Endodermal cell (in vitro differentiated cells): ENCODE measurements around the gene PARP16. TPM values are rescaled to one million over a fixed set of nuclear protein-coding genes. Genes with fewer than 3 reads are reported as not detected.
A peak's percentile ranks its signal among the peaks of the same experiment; 100 is the strongest.

ENCODE experiments used
- DNase-seq: peaks from one replicate; pipeline ENCODE4 v3.0.0-alpha.2; 2017
- H3K27ac ChIP-seq: 2 replicates; pipeline ENCODE4 v1.5.1; 2013; ENCODE audit warnings: mild to moderate bottlenecking, low read depth, low read length, moderate library complexity
- H3K27me3 ChIP-seq: 2 replicates; pipeline ENCODE4 v1.6.1; 2013; ENCODE audit warnings: mild to moderate bottlenecking, low read length, moderate library complexity; ENCODE audit not compliant: insufficient read depth, control insufficient read depth, poor library complexity, severe bottlenecking
- H3K36me3 ChIP-seq: 2 replicates; pipeline ENCODE4 v1.7.0; 2013; ENCODE audit warnings: mild to moderate bottlenecking, low read length, moderate library complexity; ENCODE audit not compliant: control insufficient read depth, insufficient read depth
- H3K4me1 ChIP-seq: one replicate; pipeline ENCODE4 v1.7.0; 2013; ENCODE audit warnings: low read length; ENCODE audit not compliant: control insufficient read depth, insufficient read depth
- H3K4me3 ChIP-seq: 2 replicates; pipeline ENCODE4 v1.5.1; 2013; ENCODE audit warnings: mild to moderate bottlenecking, low read length, moderate library complexity
- H3K9ac ChIP-seq: 2 replicates; pipeline ENCODE4 v1.6.1; 2013; ENCODE audit warnings: mild to moderate bottlenecking, low read length, moderate library complexity; ENCODE audit not compliant: poor library complexity, severe bottlenecking; ENCODE audit errors: extremely low read depth
- H3K9me3 ChIP-seq: 2 replicates; pipeline ENCODE4 v1.6.1; 2013; ENCODE audit warnings: mild to moderate bottlenecking, low read length, moderate library complexity; ENCODE audit not compliant: control insufficient read depth
- H3K27ac Mint-ChIP-seq: 2 replicates; pipeline ENCODE4 v1.8.0; 2020; ENCODE audit warnings: mixed read lengths
- H3K27me3 Mint-ChIP-seq: 2 replicates; pipeline ENCODE4 v1.8.0; 2021; ENCODE audit warnings: mild to moderate bottlenecking, mixed read lengths; ENCODE audit not compliant: insufficient read depth
- H3K36me3 Mint-ChIP-seq: 2 replicates; pipeline ENCODE4 v1.8.0; 2020; ENCODE audit warnings: low read depth, mixed read lengths
- H3K4me1 Mint-ChIP-seq: 2 replicates; pipeline ENCODE4 v1.8.0; 2020; ENCODE audit warnings: mixed read lengths
- H3K4me3 Mint-ChIP-seq: 2 replicates; pipeline ENCODE4 v1.8.0; 2020; ENCODE audit warnings: mild to moderate bottlenecking, moderate library complexity, mixed read lengths
- H3K9me3 Mint-ChIP-seq: 2 replicates; pipeline ENCODE4 v1.8.0; 2020; ENCODE audit warnings: mild to moderate bottlenecking, mixed read lengths
- CTCF ChIP-seq: fragments of 200-600 bp; sonication (generic); conservative IDR thresholded peaks from 2 replicates; pipeline ENCODE4 v1.5.0; 2021; ENCODE audit warnings: antibody characterized with exemption, mild to moderate bottlenecking
- WGBS, 2 experiments: methylation state at CpG; one replicate each; pipeline versions ENCODE4 v1.1.5 to v1.1.7; 2013; ENCODE audit warnings: missing lambda C conversion rate in 2 of 2, mixed read lengths in 1 of 2; ENCODE audit not compliant: insufficient coverage in 1 of 2, insufficient read length in 1 of 2; 5-methylcytosine and 5-hydroxymethylcytosine counted together
- total RNA-seq, 2 donors: library from RNA; stranded (reverse); fragmentation: NEBNext Ultra II Directional in 1 of 2; extraction: Animal tissue kit (Norgen Biotek cat#: 25700) in 1 of 2; gene quantifications; 2 replicates in 1 of 2; 3 replicates in 1 of 2; pipeline ENCODE4 v1.2.1, GENCODE V29; 2021

Gene PARP16
- total RNA-seq, 2 donors from 2014 or later = 4.3 to 11.6 TPM

- Mint-ChIP-seq H3K4me3 (no peak overlapping the region), H3K9me3 (no peaks in the 10 kb centered on the region), H3K4me1 (peaks cover 33% of the 10 kb centered on the region), H3K36me3 (no peaks in the 10 kb centered on the region), H3K27me3 (peaks cover 47% of the 10 kb centered on the region), H3K27ac (no peak overlapping the region)
- no peak overlapping the region for H3K9ac ChIP-seq
- no peaks in the 10 kb centered on the region for H3K27me3 ChIP-seq
- H3K4me3 ChIP-seq = no peak overlapping the region
- no peaks in the 10 kb centered on the region for H3K9me3 ChIP-seq
- no peak for TF ChIP-seq CTCF
- WGBS, 2 experiments = 84 to 88% methylated on average over 14 to 17 of the region's 17 CpGs
- no peaks in the 10 kb centered on the region for H3K36me3 ChIP-seq
- H3K4me1 ChIP-seq = peaks cover 18% of the 10 kb centered on the region
- no peak overlapping the region for H3K27ac ChIP-seq
- DNase-seq = no peak
Observed at GRCh38 chr15:65209701-65210643, 76.7 kb downstream of the PARP16 start.

- Mint-ChIP-seq H3K27me3 (peaks cover 44% of the 10 kb centered on the region), H3K4me1 (peaks cover 33% of the 10 kb centered on the region), H3K9me3 (no peaks in the 10 kb centered on the region), H3K4me3 (no peak overlapping the region), H3K27ac (no peak overlapping the region), H3K36me3 (no peaks in the 10 kb centered on the region)
- Histone ChIP-seq H3K4me3 (no peak overlapping the region), H3K36me3 (no peaks in the 10 kb centered on the region), H3K4me1 (peaks cover 18% of the 10 kb centered on the region), H3K27ac (peak overlapping the region; percentile 67), H3K27me3 (no peaks in the 10 kb centered on the region), H3K9ac (no peak overlapping the region), H3K9me3 (no peaks in the 10 kb centered on the region)
- no peak for TF ChIP-seq CTCF
- WGBS, 2 experiments = 76 to 78% methylated on average over 2 of the region's 2 CpGs
- DNase-seq = no peak
Observed at GRCh38 chr15:65208647-65209046, 78.0 kb downstream of the PARP16 start.

Other genes starting within 250 kb of the PARP16 start
- gene SLC51B, start 241.5 kb downstream of the PARP16 start, total RNA-seq = not detected
- gene RASL12, start 218.9 kb downstream of the PARP16 start, total RNA-seq = 10 to 100 TPM; 27.2 TPM
- gene KBTBD13, start 210.1 kb downstream of the PARP16 start, total RNA-seq = not detected
- 1 to 10 TPM; 3.4 to 4.2 TPM for gene UBAP1L, start 171.7 kb downstream of the PARP16 start, total RNA-seq
- gene PDCD7, start 153.1 kb downstream of the PARP16 start, total RNA-seq = 10 to 100 TPM; 25.4 to 33.1 TPM
- 10 to 100 TPM; 60.5 to 62.7 TPM for gene CLPX, start 101.5 kb downstream of the PARP16 start, total RNA-seq
- under 1 TPM in 1 of 2 donors, not detected in 1; 0.07 TPM for gene CILP, start 75.4 kb downstream of the PARP16 start, total RNA-seq
- not detected for gene RNU5A-1, start 9.2 kb upstream of the PARP16 start, total RNA-seq
- gene RNU5B-1, start 17.8 kb upstream of the PARP16 start, total RNA-seq = 10 to 100 TPM in 1 of 2 donors, not detected in 1; 18.6 TPM
- 10 to 100 TPM in 1 of 2 donors, 1 to 10 TPM in 1; 7.9 to 13.5 TPM for gene IGDCC3, start 91.1 kb upstream of the PARP16 start, total RNA-seq
- 10 to 100 TPM; 23.0 to 23.5 TPM for gene IGDCC4, start 136.1 kb upstream of the PARP16 start, total RNA-seq
- gene DPP8, start 230.8 kb upstream of the PARP16 start, total RNA-seq = 10 to 100 TPM; 31.8 to 34.9 TPM
- 100 to 1,000 TPM; 129 to 201 TPM for gene HACD3, start 243.6 kb upstream of the PARP16 start, total RNA-seq